ENCODE results near the gene IMMP2L. TPM values are rescaled to one million over a fixed set of nuclear protein-coding genes. Genes with fewer than 3 reads are reported as not detected.

Gene IMMP2L
- total and polyA plus RNA-seq, 2 of the 13 experiments (the other 11 are each of a cell fraction or from before 2014, with no cell fraction given), result 7.8 to 16.9 TPM

DNA sequence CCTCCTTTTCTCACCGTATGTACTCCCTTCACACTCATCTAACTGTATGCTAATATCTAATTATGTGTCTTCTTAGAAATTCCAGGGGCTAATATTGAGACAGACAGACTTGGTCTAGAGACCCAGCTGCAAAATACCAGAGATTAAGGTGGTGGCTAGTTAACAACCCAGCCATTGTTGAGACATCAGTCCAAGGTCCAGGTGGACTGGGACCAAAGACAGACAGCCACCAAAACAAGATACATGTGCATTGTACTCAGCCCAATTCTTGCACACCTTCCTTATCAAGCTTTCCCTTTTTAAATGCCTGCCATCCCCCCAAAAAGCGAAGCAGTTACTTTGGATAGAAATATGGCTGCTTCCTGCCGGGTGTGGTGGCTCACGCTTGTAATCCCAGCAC lies 514.7 kb downstream of the IMMP2L start (continued):
- TF ChIP-seq KDM6A (CRISPR knock-in tag; IDR thresholded peaks at IDR 0.05; ENCODE audit: low read depth) (no peak), EP300 (IDR thresholded peaks at IDR 0.05; ENCODE audit: low read depth in 2 of 2, low read length in 2 of 2) (0 out of 4 replicates have a peak, but pooled peaks of 1 of the 2 experiments have one; percentile 19), EP300 (CRISPR knock-in tag; IDR thresholded peaks at IDR 0.05; ENCODE audit: borderline replicate concordance) (no peak), REST (IDR thresholded peaks at IDR 0.05; ENCODE audit: borderline replicate concordance in 1 of 2, low read depth in 1 of 2, low read length in 2 of 2) (no peak), ZNF740 (CRISPR knock-in tag; IDR thresholded peaks at IDR 0.05) (no peak), SMYD3 (CRISPR knock-in tag; IDR thresholded peaks at IDR 0.05) (no peak), SOX6 (IDR thresholded peaks at IDR 0.05) (no peak), SOX6 (CRISPR knock-in tag; IDR thresholded peaks at IDR 0.05) (peak; percentile 42; the same call in 1 of the 2 replicates), HNF4A (CRISPR knock-in tag; IDR thresholded peaks at IDR 0.05) (peak; percentile 85), GATA4 (IDR thresholded peaks at IDR 0.05; ENCODE audit: borderline replicate concordance, low read depth) (no peak), ISX (CRISPR knock-in tag; conservative IDR thresholded peaks at IDR 0.05) (no peak), HNF4G (IDR thresholded peaks at IDR 0.05; ENCODE audit: borderline replicate concordance, low read depth, low read length) (0 out of 2 replicates have a peak, but pooled peaks have one; percentile 37), HNF4G (CRISPR knock-in tag; IDR thresholded peaks at IDR 0.05; ENCODE audit: borderline replicate concordance, low read depth) (no peak), ZNF644 (CRISPR knock-in tag; IDR thresholded peaks at IDR 0.05; ENCODE audit: low read depth) (peak; percentile 88), ELF1 (CRISPR knock-in tag; IDR thresholded peaks at IDR 0.05) (no peak), SALL1 (CRISPR knock-in tag; IDR thresholded peaks at IDR 0.05) (peak; percentile 25; the same call in 1 of the 2 replicates), ADNP (CRISPR knock-in tag; IDR thresholded peaks at IDR 0.05) (no peak), SMAD1 (CRISPR knock-in tag; IDR thresholded peaks at IDR 0.05; ENCODE audit: borderline replicate concordance, low read depth) (no peak), ZNF496 (CRISPR knock-in tag; IDR thresholded peaks at IDR 0.05; ENCODE audit: insufficient replicate concordance) (no peak), ZNF274 (CRISPR knock-in tag; IDR thresholded peaks at IDR 0.05) (no peak), LCORL (IDR thresholded peaks at IDR 0.05) (no peak), LCORL (CRISPR knock-in tag; IDR thresholded peaks at IDR 0.05) (0 out of 2 replicates have a peak, but pooled peaks have one; percentile 18)
- TF ChIP-seq, protein P1, sequence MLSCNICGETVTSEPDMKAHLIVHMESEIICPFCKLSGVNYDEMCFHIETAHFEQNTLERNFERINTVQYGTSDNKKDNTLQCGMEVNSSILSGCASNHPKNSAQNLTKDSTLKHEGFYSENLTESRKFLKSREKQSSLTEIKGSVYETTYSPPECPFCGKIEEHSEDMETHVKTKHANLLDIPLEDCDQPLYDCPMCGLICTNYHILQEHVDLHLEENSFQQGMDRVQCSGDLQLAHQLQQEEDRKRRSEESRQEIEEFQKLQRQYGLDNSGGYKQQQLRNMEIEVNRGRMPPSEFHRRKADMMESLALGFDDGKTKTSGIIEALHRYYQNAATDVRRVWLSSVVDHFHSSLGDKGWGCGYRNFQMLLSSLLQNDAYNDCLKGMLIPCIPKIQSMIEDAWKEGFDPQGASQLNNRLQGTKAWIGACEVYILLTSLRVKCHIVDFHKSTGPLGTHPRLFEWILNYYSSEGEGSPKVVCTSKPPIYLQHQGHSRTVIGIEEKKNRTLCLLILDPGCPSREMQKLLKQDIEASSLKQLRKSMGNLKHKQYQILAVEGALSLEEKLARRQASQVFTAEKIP (CRISPR knock-in tag; IDR thresholded peaks at IDR 0.05; ENCODE audit: borderline replicate concordance), result no peak
- TF ChIP-seq, protein P2, sequence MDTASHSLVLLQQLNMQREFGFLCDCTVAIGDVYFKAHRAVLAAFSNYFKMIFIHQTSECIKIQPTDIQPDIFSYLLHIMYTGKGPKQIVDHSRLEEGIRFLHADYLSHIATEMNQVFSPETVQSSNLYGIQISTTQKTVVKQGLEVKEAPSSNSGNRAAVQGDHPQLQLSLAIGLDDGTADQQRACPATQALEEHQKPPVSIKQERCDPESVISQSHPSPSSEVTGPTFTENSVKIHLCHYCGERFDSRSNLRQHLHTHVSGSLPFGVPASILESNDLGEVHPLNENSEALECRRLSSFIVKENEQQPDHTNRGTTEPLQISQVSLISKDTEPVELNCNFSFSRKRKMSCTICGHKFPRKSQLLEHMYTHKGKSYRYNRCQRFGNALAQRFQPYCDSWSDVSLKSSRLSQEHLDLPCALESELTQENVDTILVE (CRISPR knock-in tag; IDR thresholded peaks at IDR 0.05), result no peak
- TF ChIP-seq, protein P3, sequence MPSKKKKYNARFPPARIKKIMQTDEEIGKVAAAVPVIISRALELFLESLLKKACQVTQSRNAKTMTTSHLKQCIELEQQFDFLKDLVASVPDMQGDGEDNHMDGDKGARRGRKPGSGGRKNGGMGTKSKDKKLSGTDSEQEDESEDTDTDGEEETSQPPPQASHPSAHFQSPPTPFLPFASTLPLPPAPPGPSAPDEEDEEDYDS (CRISPR knock-in tag; IDR thresholded peaks at IDR 0.05), result no peak

Measured in HepG2 (cell line).